HepG2 (cell line): ENCODE data around the gene GGNBP2. TPM values are rescaled to one million over a fixed set of nuclear protein-coding genes. Genes with fewer than 3 reads are reported as not detected.

Experiments used
- ASH2L ChIP-seq: fragments of 300-600, 200-600 bp; sonication (generic); IDR thresholded peaks from 2 replicates; pipeline ENCODE4 v1.7.0; 2017; ENCODE audit warnings: low read depth, mild to moderate bottlenecking, moderate library complexity, mixed read lengths, low read length; ENCODE audit not compliant: insufficient read length
- ELF3 ChIP-seq: IDR thresholded peaks from 2 replicates; pipeline ENCODE4 v1.6.1; 2016; ENCODE audit warnings: missing genetic modification reagents, missing compliant biosample characterization
- HES4 ChIP-seq: sonication (generic); formaldehyde crosslinking; IDR thresholded peaks from 2 replicates; pipeline ENCODE4 v1.9.0; 2021; ENCODE audit warnings: mild to moderate bottlenecking, missing genetic modification reagents, borderline replicate concordance
- JDP2 ChIP-seq: sonication (generic); formaldehyde crosslinking; IDR thresholded peaks from 2 replicates; pipeline ENCODE4 v1.8.1; 2022; ENCODE audit warnings: missing genetic modification reagents, borderline replicate concordance
- KLF13 ChIP-seq: sonication (generic); formaldehyde crosslinking; IDR thresholded peaks from 2 replicates; pipeline ENCODE4 v1.4.0; 2020; ENCODE audit warnings: mild to moderate bottlenecking, missing genetic modification reagents
- MATR3 ChIP-seq: sonication (generic); formaldehyde crosslinking; IDR thresholded peaks from 2 replicates; pipeline ENCODE4 v1.4.0; 2020; ENCODE audit warnings: missing genetic modification reagents
- MYC ChIP-seq: sonication (generic); formaldehyde crosslinking; IDR thresholded peaks from 2 replicates; pipeline ENCODE4 v1.9.0; 2021; ENCODE audit warnings: missing genetic modification reagents, borderline replicate concordance
- PHB2 ChIP-seq: fragments of 450-650 bp; IDR thresholded peaks from 2 replicates; pipeline ENCODE4 v1.6.1; 2018; ENCODE audit not compliant: partially characterized antibody
- PHF21A ChIP-seq: sonication (generic); formaldehyde crosslinking; IDR thresholded peaks from 2 replicates; pipeline ENCODE4 v1.5.0; 2020; ENCODE audit warnings: mild to moderate bottlenecking, missing genetic modification reagents
- SCMH1 ChIP-seq: sonication (generic); formaldehyde crosslinking; IDR thresholded peaks from 2 replicates; pipeline ENCODE4 v1.9.0; 2021; ENCODE audit warnings: missing genetic modification reagents, mild to moderate bottlenecking, borderline replicate concordance
- SOX6 ChIP-seq, 2 experiments: fragments of 450-650 bp in 1 of 2; sonication (generic) in 1 of 2; formaldehyde crosslinking in 1 of 2; IDR thresholded peaks; 2 replicates each; pipeline versions ENCODE4 v1.4.0 to v1.6.1; 2017 to 2020; ENCODE audit warnings: antibody characterized with exemption in 1 of 2, mild to moderate bottlenecking in 1 of 2, missing genetic modification reagents in 1 of 2
- ZNF143 ChIP-seq: sonication (generic); formaldehyde crosslinking; IDR thresholded peaks from 2 replicates; pipeline ENCODE4 v1.4.0; 2020; ENCODE audit warnings: missing genetic modification reagents
- ZNF337 ChIP-seq: sonication (generic); formaldehyde crosslinking; IDR thresholded peaks from 2 replicates; pipeline ENCODE4 v1.5.1; 2020; ENCODE audit warnings: missing genetic modification reagents, low read depth, mild to moderate bottlenecking, borderline replicate concordance
- ZNF557 ChIP-seq: sonication (generic); formaldehyde crosslinking; IDR thresholded peaks from 2 replicates; pipeline ENCODE4 v1.4.0; 2020; ENCODE audit warnings: missing genetic modification reagents
- ZNF672 ChIP-seq: sonication (generic); formaldehyde crosslinking; IDR thresholded peaks from 2 replicates; pipeline ENCODE4 v1.8.1; 2022; ENCODE audit warnings: missing genetic modification reagents
- ZNF747 ChIP-seq: sonication (generic); formaldehyde crosslinking; IDR thresholded peaks from 2 replicates; pipeline ENCODE4 v1.8.1; 2023; ENCODE audit warnings: missing genetic modification reagents, mild to moderate bottlenecking, borderline replicate concordance
- polyA plus RNA-seq, 8 experiments: library from polyadenylated mRNA; depleted of rRNA in 3 of 8; stranded (reverse) in 7 of 8; unstranded in 1 of 8; fragments of >200 nt; fragmentation: Illumina TruSeq in 4 of 8; extraction: Trizol in 4 of 8; gene quantifications; 2 replicates each; pipeline versions ENCODE4 v1.2.1 to v1.2.3, GENCODE V29; 2011 to 2016; ENCODE audit warnings: low read depth in 4 of 8, missing spikeins in 1 of 8, mixed read lengths in 1 of 8; ENCODE audit not compliant: insufficient read depth in 1 of 8
- total RNA-seq, 5 experiments: library from RNA; depleted of rRNA; stranded (reverse); fragments of >200 nt; fragmentation: Illumina TruSeq; extraction: Trizol; gene quantifications; 2 replicates each; pipeline ENCODE4 v1.2.3, GENCODE V29; 2016; ENCODE audit warnings: low read depth in 1 of 5
- TF ChIP-seq, protein P1 (sequence below): conservative IDR thresholded peaks from 2 replicates; pipeline ENCODE4 v1.6.1; 2018; ENCODE audit warnings: missing genetic modification reagents
- TF ChIP-seq, protein P2 (sequence below): sonication (generic); formaldehyde crosslinking; IDR thresholded peaks from 2 replicates; pipeline ENCODE4 v1.5.0; 2020; ENCODE audit warnings: missing genetic modification reagents, mild to moderate bottlenecking, borderline replicate concordance
- TF ChIP-seq, protein P3 (sequence below): sonication (generic); formaldehyde crosslinking; conservative IDR thresholded peaks from 2 replicates; pipeline ENCODE4 v1.4.0; 2020; ENCODE audit warnings: mild to moderate bottlenecking, missing genetic modification reagents, moderate library complexity
- TF ChIP-seq, protein P4 (sequence below): sonication (generic); formaldehyde crosslinking; IDR thresholded peaks from 2 replicates; pipeline ENCODE4 v1.5.0; 2020; ENCODE audit warnings: missing genetic modification reagents
- TF ChIP-seq, protein P5 (sequence below): IDR thresholded peaks from 2 replicates; pipeline ENCODE4 v1.6.1; 2016; ENCODE audit warnings: control low read depth

The GGNBP2 gene
- total and polyA plus RNA-seq, 2 of the 13 experiments (the other 11 are each of a cell fraction or from before 2014, with no cell fraction given): 53.3 to 84.2 TPM

DNA sequence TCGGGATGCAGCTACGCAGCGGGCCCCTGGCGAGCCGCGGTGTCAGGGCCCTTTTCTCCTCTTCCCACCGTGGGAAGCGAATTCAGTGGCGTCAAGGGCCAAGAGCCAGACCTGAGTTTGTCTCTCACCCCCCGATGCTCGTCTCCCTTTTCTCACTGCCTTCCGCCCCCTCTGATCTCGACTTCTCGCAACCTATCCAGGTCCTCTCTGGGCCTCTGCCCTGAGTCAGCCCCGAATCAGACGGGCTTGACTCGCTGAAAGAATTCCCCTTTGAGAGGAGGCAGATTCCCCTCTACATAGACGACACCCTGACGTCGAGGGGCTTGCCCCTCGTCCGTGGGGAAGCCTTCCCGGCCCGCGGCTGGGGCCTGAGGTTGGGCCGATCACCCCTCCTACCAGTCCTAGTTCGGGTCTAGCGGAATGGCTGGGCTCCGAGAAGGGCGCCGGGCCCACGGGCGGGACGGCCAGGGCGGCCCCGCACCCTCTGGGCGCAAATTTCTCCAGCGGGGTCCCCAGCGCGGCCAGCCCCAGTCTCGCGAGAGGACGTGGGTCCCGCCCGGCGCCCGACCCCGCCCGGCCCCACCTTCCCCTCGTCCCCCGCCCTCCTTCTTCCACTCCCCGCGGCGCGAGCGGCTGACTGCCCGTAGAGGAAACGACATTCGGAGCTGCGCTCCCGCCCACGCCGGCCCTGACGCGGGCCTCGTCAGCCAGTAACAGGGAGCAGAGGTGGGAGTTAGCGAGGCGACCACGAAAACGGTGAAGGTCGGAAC lies at the start of gene GGNBP2 (continued):
- TF ChIP-seq ZNF143 (CRISPR knock-in tag) (no peak), ASH2L (no peak), PHF21A (peak; percentile 61), ELF3 (CRISPR knock-in tag) (no peak), MYC (CRISPR knock-in tag) (peak; percentile 42; the same call in 1 of the 2 replicates), PHB2 (no peak), HES4 (CRISPR knock-in tag) (0 out of 2 replicates have a peak, but pooled peaks have one; percentile 42), ZNF747 (CRISPR knock-in tag) (no peak), ZNF337 (no peak), MATR3 (CRISPR knock-in tag) (no peak), KLF13 (CRISPR knock-in tag) (0 out of 2 replicates have a peak, but pooled peaks have one; percentile 23), SOX6 (IDR thresholded peaks at IDR 0.05) (no peak), SOX6 (CRISPR knock-in tag; IDR thresholded peaks at IDR 0.05) (no peak), ZNF672 (CRISPR knock-in tag) (no peak), SCMH1 (CRISPR knock-in tag) (no peak), JDP2 (CRISPR knock-in tag) (no peak), ZNF557 (CRISPR knock-in tag) (no peak)
- TF ChIP-seq, protein P1, sequence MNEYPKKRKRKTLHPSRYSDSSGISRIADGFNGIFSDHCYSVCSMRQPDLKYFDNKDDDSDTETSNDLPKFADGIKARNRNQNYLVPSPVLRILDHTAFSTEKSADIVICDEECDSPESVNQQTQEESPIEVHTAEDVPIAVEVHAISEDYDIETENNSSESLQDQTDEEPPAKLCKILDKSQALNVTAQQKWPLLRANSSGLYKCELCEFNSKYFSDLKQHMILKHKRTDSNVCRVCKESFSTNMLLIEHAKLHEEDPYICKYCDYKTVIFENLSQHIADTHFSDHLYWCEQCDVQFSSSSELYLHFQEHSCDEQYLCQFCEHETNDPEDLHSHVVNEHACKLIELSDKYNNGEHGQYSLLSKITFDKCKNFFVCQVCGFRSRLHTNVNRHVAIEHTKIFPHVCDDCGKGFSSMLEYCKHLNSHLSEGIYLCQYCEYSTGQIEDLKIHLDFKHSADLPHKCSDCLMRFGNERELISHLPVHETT (CRISPR knock-in tag): peak; percentile 41; the same call in 1 of the 2 replicates
- TF ChIP-seq, protein P2, sequence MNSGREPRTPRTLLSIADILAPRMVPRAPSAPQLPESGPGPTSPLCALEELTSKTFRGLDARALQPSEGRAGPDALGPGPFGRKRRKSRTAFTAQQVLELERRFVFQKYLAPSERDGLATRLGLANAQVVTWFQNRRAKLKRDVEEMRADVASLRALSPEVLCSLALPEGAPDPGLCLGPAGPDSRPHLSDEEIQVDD (CRISPR knock-in tag): no peak
- TF ChIP-seq, protein P3, sequence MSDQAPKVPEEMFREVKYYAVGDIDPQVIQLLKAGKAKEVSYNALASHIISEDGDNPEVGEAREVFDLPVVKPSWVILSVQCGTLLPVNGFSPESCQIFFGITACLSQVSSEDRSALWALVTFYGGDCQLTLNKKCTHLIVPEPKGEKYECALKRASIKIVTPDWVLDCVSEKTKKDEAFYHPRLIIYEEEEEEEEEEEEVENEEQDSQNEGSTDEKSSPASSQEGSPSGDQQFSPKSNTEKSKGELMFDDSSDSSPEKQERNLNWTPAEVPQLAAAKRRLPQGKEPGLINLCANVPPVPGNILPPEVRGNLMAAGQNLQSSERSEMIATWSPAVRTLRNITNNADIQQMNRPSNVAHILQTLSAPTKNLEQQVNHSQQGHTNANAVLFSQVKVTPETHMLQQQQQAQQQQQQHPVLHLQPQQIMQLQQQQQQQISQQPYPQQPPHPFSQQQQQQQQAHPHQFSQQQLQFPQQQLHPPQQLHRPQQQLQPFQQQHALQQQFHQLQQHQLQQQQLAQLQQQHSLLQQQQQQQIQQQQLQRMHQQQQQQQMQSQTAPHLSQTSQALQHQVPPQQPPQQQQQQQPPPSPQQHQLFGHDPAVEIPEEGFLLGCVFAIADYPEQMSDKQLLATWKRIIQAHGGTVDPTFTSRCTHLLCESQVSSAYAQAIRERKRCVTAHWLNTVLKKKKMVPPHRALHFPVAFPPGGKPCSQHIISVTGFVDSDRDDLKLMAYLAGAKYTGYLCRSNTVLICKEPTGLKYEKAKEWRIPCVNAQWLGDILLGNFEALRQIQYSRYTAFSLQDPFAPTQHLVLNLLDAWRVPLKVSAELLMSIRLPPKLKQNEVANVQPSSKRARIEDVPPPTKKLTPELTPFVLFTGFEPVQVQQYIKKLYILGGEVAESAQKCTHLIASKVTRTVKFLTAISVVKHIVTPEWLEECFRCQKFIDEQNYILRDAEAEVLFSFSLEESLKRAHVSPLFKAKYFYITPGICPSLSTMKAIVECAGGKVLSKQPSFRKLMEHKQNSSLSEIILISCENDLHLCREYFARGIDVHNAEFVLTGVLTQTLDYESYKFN (CRISPR knock-in tag): 0 out of 2 replicates have a peak, but pooled peaks have one; percentile 16
- TF ChIP-seq, protein P4, sequence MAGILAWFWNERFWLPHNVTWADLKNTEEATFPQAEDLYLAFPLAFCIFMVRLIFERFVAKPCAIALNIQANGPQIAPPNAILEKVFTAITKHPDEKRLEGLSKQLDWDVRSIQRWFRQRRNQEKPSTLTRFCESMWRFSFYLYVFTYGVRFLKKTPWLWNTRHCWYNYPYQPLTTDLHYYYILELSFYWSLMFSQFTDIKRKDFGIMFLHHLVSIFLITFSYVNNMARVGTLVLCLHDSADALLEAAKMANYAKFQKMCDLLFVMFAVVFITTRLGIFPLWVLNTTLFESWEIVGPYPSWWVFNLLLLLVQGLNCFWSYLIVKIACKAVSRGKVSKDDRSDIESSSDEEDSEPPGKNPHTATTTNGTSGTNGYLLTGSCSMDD (CRISPR knock-in tag): no peak
- TF ChIP-seq, protein P5, sequence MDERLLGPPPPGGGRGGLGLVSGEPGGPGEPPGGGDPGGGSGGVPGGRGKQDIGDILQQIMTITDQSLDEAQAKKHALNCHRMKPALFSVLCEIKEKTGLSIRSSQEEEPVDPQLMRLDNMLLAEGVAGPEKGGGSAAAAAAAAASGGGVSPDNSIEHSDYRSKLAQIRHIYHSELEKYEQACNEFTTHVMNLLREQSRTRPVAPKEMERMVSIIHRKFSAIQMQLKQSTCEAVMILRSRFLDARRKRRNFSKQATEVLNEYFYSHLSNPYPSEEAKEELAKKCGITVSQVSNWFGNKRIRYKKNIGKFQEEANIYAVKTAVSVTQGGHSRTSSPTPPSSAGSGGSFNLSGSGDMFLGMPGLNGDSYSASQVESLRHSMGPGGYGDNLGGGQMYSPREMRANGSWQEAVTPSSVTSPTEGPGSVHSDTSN (CRISPR knock-in tag): no peak
